Transverse colon (tissue), 4 donors: ENCODE results near the gene TRIM47.

Experiments used
- CTCF ChIP-seq, 5 experiments: fragments of 200-600 bp in 3 of 5; fragments of 450-650 bp in 2 of 5; sonication (generic) in 3 of 5; IDR thresholded peaks; 1 replicate in 2 of 5; 2 replicates in 3 of 5; pipeline ENCODE4 v1.5.1; 2016 to 2017; ENCODE audit warnings: antibody characterized with exemption in 5 of 5, inconsistent platforms in 3 of 5, mild to moderate bottlenecking in 2 of 5, moderate library complexity in 1 of 5
- EP300 ChIP-seq: sonication (generic); formaldehyde crosslinking; IDR thresholded peaks from one replicate; pipeline ENCODE4 v1.6.1; 2017; ENCODE audit warnings: antibody characterized with exemption, low read depth
- POLR2A ChIP-seq: fragments of 450-650 bp; IDR thresholded peaks from one replicate; pipeline ENCODE4 v1.6.1; 2016; ENCODE audit warnings: antibody characterized with exemption, mild to moderate bottlenecking, moderate library complexity
- POLR2AphosphoS5 ChIP-seq, 3 donors: sonication (generic); formaldehyde crosslinking; IDR thresholded peaks; one replicate each; pipeline ENCODE4 v1.6.1; 2016; ENCODE audit warnings: antibody characterized with exemption in 3 of 3

GRCh38 chr17:75908201-75908600 is 29.8 kb upstream of the TRIM47 start:
- no peak for TF ChIP-seq POLR2A
- TF ChIP-seq CTCF (IDR thresholded peaks at IDR 0.05), result no peak
- TF ChIP-seq POLR2AphosphoS5 (IDR thresholded peaks at IDR 0.05), result no peak
- no peak for TF ChIP-seq EP300
